KMS-11 (cell line): Measurements from ENCODE around the gene MIA3.
"Not testable (repeated sequence)": the region's sequence is repeated elsewhere in the genome, so short reads cannot be mapped to it uniquely, and the experiment has no call there.

Experiments
- H2AFZ ChIP-seq: fragments of 200-600 bp; sonication (generic); 2 replicates; pipeline ENCODE4 v1.6.1; 2016; ENCODE audit warnings: antibody characterized with exemption, mixed run types, low read depth
- H3K27ac ChIP-seq: fragments of 200-600 bp; sonication (generic); 2 replicates; pipeline ENCODE4 v1.6.1; 2016; ENCODE audit warnings: mild to moderate bottlenecking, mixed run types
- H3K27me3 ChIP-seq: fragments of 200-600 bp; sonication (generic); 2 replicates; pipeline ENCODE4 v1.6.1; 2017; ENCODE audit warnings: mild to moderate bottlenecking, low read depth, mixed run types, moderate library complexity; ENCODE audit not compliant: insufficient read depth
- H3K36me3 ChIP-seq: fragments of 200-600 bp; sonication (generic); 2 replicates; pipeline ENCODE4 v1.6.1; 2017; ENCODE audit warnings: mild to moderate bottlenecking, mixed run types; ENCODE audit not compliant: insufficient read depth
- H3K4me1 ChIP-seq: fragments of 200-600 bp; sonication (generic); 2 replicates; pipeline ENCODE4 v1.6.1; 2016; ENCODE audit warnings: mild to moderate bottlenecking, low read depth, mixed run types; ENCODE audit not compliant: poor library complexity, severe bottlenecking
- H3K4me2 ChIP-seq: fragments of 200-600 bp; sonication (generic); 2 replicates; pipeline ENCODE4 v1.7.0; 2016; ENCODE audit warnings: mild to moderate bottlenecking, mixed run types
- H3K4me3 ChIP-seq: fragments of 200-600 bp; sonication (generic); IDR thresholded peaks from 2 replicates; pipeline ENCODE4 v1.6.1; 2017; ENCODE audit warnings: low read depth, low read length, mixed read lengths; ENCODE audit not compliant: insufficient read depth
- H3K79me2 ChIP-seq: fragments of 200-600 bp; sonication (generic); 2 replicates; pipeline ENCODE4 v1.6.1; 2016; ENCODE audit warnings: low read depth, mixed run types; ENCODE audit not compliant: insufficient read depth
- H3K9ac ChIP-seq: fragments of 200-600 bp; sonication (generic); 2 replicates; pipeline ENCODE4 v1.6.1; 2016; ENCODE audit warnings: mild to moderate bottlenecking, mixed run types
- H4K20me1 ChIP-seq: fragments of 200-600 bp; sonication (generic); 2 replicates; pipeline ENCODE4 v1.6.1; 2016; ENCODE audit warnings: mild to moderate bottlenecking, mixed run types; ENCODE audit not compliant: insufficient read depth
- CTCF ChIP-seq: fragments of 200-600 bp; sonication (generic); conservative IDR thresholded peaks from 2 replicates; pipeline ENCODE4 v1.6.1; 2017; ENCODE audit warnings: low read depth, mild to moderate bottlenecking, antibody characterized with exemption, low read length, moderate library complexity, mixed read lengths

The MIA3 gene

DNA sequence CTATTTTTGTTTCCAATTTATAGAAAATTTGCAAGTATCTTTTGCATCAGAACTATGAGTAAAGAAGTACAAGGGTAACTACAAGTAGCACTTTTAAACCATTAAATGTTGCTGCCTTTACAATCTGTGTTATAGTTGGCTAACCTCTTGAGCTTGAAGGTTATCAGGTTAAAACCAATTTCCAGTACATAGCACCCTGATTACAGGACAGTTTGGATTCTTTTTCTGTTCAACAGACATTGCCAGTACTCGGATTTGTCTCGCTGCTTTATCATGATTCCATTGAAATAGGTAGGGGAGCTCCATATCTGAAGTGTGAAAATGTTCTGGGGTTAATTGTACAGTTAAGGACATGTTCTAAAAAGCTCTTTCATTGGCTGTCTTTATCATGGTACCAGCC lies 40.0 kb downstream of the MIA3 start:
- H2AFZ ChIP-seq: no peak overlapping the region
- peaks cover 6% of the 10 kb centered on the region; the same call in 1 of the 2 replicates for H3K36me3 ChIP-seq
- no peak overlapping the region for H3K4me3 ChIP-seq

GRCh38 chr1:222663431-222663934 lies 45.6 kb downstream of the MIA3 start:
- no peak overlapping the region for H3K4me2 ChIP-seq
- TF ChIP-seq CTCF: no peak
- no peaks in the 10 kb centered on the region for H3K79me2 ChIP-seq
- H4K20me1 ChIP-seq: no peaks in the 10 kb centered on the region
- no peaks in the 10 kb centered on the region; the same call in 1 of the 2 replicates for H3K36me3 ChIP-seq
- no peaks in the 10 kb centered on the region for H3K4me1 ChIP-seq
- H3K27ac ChIP-seq: no peak overlapping the region
- no peak overlapping the region for H2AFZ ChIP-seq
- H3K27me3 ChIP-seq: no peaks in the 10 kb centered on the region
- H3K9ac ChIP-seq: no peak overlapping the region
- no peak overlapping the region for H3K4me3 ChIP-seq

More for the DNA sequence above, 40.0 kb downstream of the MIA3 start:
- no peak overlapping the region for H3K4me2 ChIP-seq
- H3K4me1 ChIP-seq: peaks cover 29% of the 10 kb centered on the region
- peaks cover 9% of the 10 kb centered on the region; the same call in 1 of the 2 replicates for H4K20me1 ChIP-seq
- no peak for TF ChIP-seq CTCF
- H3K9ac ChIP-seq: no peak overlapping the region
- no peak overlapping the region for H3K27ac ChIP-seq
- H3K79me2 ChIP-seq: no peaks in the 10 kb centered on the region
- H3K27me3 ChIP-seq: no peaks in the 10 kb centered on the region

GRCh38 chr1:222665964-222666363 lies 48.1 kb downstream of the MIA3 start:
- no peaks in the 10 kb centered on the region for H3K4me1 ChIP-seq
- H3K4me2 ChIP-seq: no peak overlapping the region
- H3K36me3 ChIP-seq: no peaks in the 10 kb centered on the region; the same call in 1 of the 2 replicates
- H3K27ac ChIP-seq: no peak overlapping the region
- H4K20me1 ChIP-seq: no peaks in the 10 kb centered on the region
- no peaks in the 10 kb centered on the region for H3K79me2 ChIP-seq
- no peaks in the 10 kb centered on the region for H3K27me3 ChIP-seq
- no peak overlapping the region for H3K4me3 ChIP-seq
- no peak overlapping the region for H3K9ac ChIP-seq
- H2AFZ ChIP-seq: no peak overlapping the region
- no peak for TF ChIP-seq CTCF

GRCh38 chr1:222668184-222668583 lies 50.3 kb downstream of the MIA3 start:
- not testable (repeated sequence) for H3K27me3 ChIP-seq, H3K4me1 ChIP-seq, H4K20me1 ChIP-seq, H3K36me3 ChIP-seq, H2AFZ ChIP-seq, H3K4me2 ChIP-seq, H3K79me2 ChIP-seq, H3K27ac ChIP-seq, H3K9ac ChIP-seq, H3K4me3 ChIP-seq

DNA sequence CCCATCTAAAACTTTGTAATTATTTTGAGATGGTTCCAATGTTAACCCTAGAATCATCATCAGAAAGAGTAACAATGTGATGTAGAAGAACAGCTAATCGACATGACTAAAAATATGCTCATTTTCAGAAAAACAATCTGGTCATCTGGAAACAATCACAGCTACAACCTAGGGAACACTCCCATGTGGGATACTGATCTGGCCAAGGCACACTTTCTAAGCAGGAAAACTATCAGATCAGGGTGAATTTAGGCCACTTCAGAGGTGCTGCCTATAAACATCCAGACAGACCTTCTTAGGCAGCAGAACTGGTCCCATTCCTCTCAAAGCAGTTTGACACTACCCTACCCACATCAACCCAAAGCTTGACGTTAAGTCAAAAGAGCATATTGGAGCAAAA lies 51.2 kb downstream of the MIA3 start:
- H3K9ac ChIP-seq, H3K4me3 ChIP-seq, H3K79me2 ChIP-seq, H3K4me1 ChIP-seq, H3K36me3 ChIP-seq, H4K20me1 ChIP-seq, H3K27me3 ChIP-seq, H3K4me2 ChIP-seq, H2AFZ ChIP-seq, H3K27ac ChIP-seq: not testable (repeated sequence)
